ENCODE data around the gene MED6.

GRCh38 chr14:70602254-70602653, 1.8 kb upstream of the MED6 start:
- TF ChIP-seq POLR2A (IDR thresholded peaks at IDR 0.05) (no peak), POLR2AphosphoS5 (IDR thresholded peaks at IDR 0.05) (no peak)

Data from sigmoid colon (tissue), 4 donors.